Panc1 (cell line): ENCODE data around the gene TMEM175.

Experiments used
- CTCF ChIP-seq: fragments of 450-650 bp; IDR thresholded peaks from 2 replicates; pipeline ENCODE4 v1.5.1; 2017; ENCODE audit warnings: mild to moderate bottlenecking
- SIN3A ChIP-seq: IDR thresholded peaks from 2 replicates; pipeline ENCODE4 v1.6.1; 2012; ENCODE audit warnings: low read depth, mild to moderate bottlenecking, low read length, moderate library complexity, borderline replicate concordance; ENCODE audit not compliant: insufficient read depth

- no peak for TF ChIP-seq CTCF
- TF ChIP-seq SIN3A: no peak
Measured at GRCh38 chr4:986428-986878, 54.2 kb downstream of the TMEM175 start.
